WTC11 (cell line): ENCODE measurements around the gene KLHDC3. TPM values are rescaled to one million over a fixed set of nuclear protein-coding genes. Genes with fewer than 3 reads are reported as not detected.
A peak's percentile ranks its signal among the peaks of the same experiment; 100 is the strongest.

Experiments
- ATAC-seq: fragments of 200-7000 bp; cut with Tn5 transposase; 2 replicates; pipeline ENCODE4 v1.10.0; 2021; ENCODE audit warnings: mild to moderate bottlenecking, moderate library complexity
- CTCF ChIA-PET: fragments of 300-600 bp; sonication (Branson Sonifier 250); formaldehyde crosslinking; loops from one replicate; lab custom pipeline; 2021; ENCODE audit warnings: antibody characterized with exemption; lab: Charles Lee
- POLR2A ChIA-PET: fragments of 350-600 bp; sonication (Branson Sonifier 250); formaldehyde crosslinking; loops from one replicate; lab custom pipeline; 2021; ENCODE audit warnings: antibody characterized with exemption; lab: Charles Lee
- DNase-seq: peaks from one replicate; pipeline ENCODE4 v3.0.0; 2021; ENCODE audit warnings: low spot score
- H3K27ac Mint-ChIP-seq: 2 replicates; pipeline ENCODE4 v1.8.0; 2021; ENCODE audit warnings: mixed read lengths
- H3K27me3 Mint-ChIP-seq: 2 replicates; pipeline ENCODE4 v1.8.0; 2021; ENCODE audit warnings: low read depth, mild to moderate bottlenecking, moderate library complexity, mixed read lengths
- H3K36me3 Mint-ChIP-seq: 2 replicates; pipeline ENCODE4 v1.8.0; 2021; ENCODE audit warnings: mixed read lengths
- H3K4me1 Mint-ChIP-seq: 2 replicates; pipeline ENCODE4 v1.8.0; 2022; ENCODE audit warnings: mixed read lengths
- H3K4me3 Mint-ChIP-seq: 2 replicates; pipeline ENCODE4 v1.8.0; 2021; ENCODE audit warnings: mild to moderate bottlenecking, moderate library complexity, mixed read lengths
- H3K9me3 Mint-ChIP-seq: 2 replicates; pipeline ENCODE4 v1.8.0; 2021; ENCODE audit warnings: mixed read lengths
- AR ChIP-seq: fragments of 250-450 bp; sonication (Bioruptor Pico); IDR thresholded peaks from 2 replicates; pipeline ENCODE4 v1.9.0; 2021; ENCODE audit warnings: mild to moderate bottlenecking
- ATF2 ChIP-seq: sonication (generic); formaldehyde crosslinking; IDR thresholded peaks from 2 replicates; pipeline ENCODE4 v1.8.1; 2022; ENCODE audit warnings: low read depth, missing genetic modification reagents, borderline replicate concordance
- CDX4 ChIP-seq: fragments of 250-450 bp; sonication (Bioruptor Pico); IDR thresholded peaks from 2 replicates; pipeline ENCODE4 v1.9.0; 2021; ENCODE audit warnings: moderate library complexity, mild to moderate bottlenecking, inconsistent platforms, borderline replicate concordance
- ELF4 ChIP-seq: sonication (generic); formaldehyde crosslinking; IDR thresholded peaks from 2 replicates; pipeline ENCODE4 v1.8.1; 2022; ENCODE audit warnings: low read depth, mild to moderate bottlenecking, moderate library complexity, missing genetic modification reagents
- ERG ChIP-seq: fragments of 250-450 bp; sonication (Bioruptor Pico); IDR thresholded peaks from 2 replicates; pipeline ENCODE4 v1.8.0; 2021; ENCODE audit warnings: mild to moderate bottlenecking
- ETV6 ChIP-seq: sonication (generic); formaldehyde crosslinking; IDR thresholded peaks from 2 replicates; pipeline ENCODE4 v1.8.1; 2022; ENCODE audit warnings: mild to moderate bottlenecking, missing genetic modification reagents
- JAZF1 ChIP-seq: fragments of 250-450 bp; sonication (Bioruptor Pico); IDR thresholded peaks from 2 replicates; pipeline ENCODE4 v1.9.0; 2021; ENCODE audit warnings: moderate library complexity, mild to moderate bottlenecking, inconsistent platforms
- MLX ChIP-seq: sonication (generic); formaldehyde crosslinking; IDR thresholded peaks from 2 replicates; pipeline ENCODE4 v1.8.1; 2023; ENCODE audit warnings: mild to moderate bottlenecking, missing genetic modification reagents, moderate library complexity
- NFATC4 ChIP-seq: fragments of 250-450 bp; sonication (Bioruptor Pico); IDR thresholded peaks from 2 replicates; pipeline ENCODE4 v1.9.0; 2021; ENCODE audit warnings: mild to moderate bottlenecking
- NR2C2 ChIP-seq: sonication (generic); formaldehyde crosslinking; IDR thresholded peaks from 2 replicates; pipeline ENCODE4 v1.8.0; 2022; ENCODE audit warnings: mild to moderate bottlenecking, missing genetic modification reagents
- OVOL2 ChIP-seq: fragments of 250-450 bp; sonication (Bioruptor Pico); IDR thresholded peaks from 2 replicates; pipeline ENCODE4 v1.9.0; 2021; ENCODE audit warnings: mild to moderate bottlenecking, borderline replicate concordance
- SMAD3 ChIP-seq: sonication (generic); formaldehyde crosslinking; IDR thresholded peaks from 2 replicates; pipeline ENCODE4 v1.8.0; 2022; ENCODE audit warnings: missing genetic modification reagents, mild to moderate bottlenecking, borderline replicate concordance
- SOX15 ChIP-seq: fragments of 250-450 bp; sonication (Bioruptor Pico); IDR thresholded peaks from 2 replicates; pipeline ENCODE4 v1.9.0; 2021; ENCODE audit warnings: mild to moderate bottlenecking
- USF1 ChIP-seq: sonication (generic); formaldehyde crosslinking; IDR thresholded peaks from 2 replicates; pipeline ENCODE4 v1.8.0; 2022; ENCODE audit warnings: mild to moderate bottlenecking, missing genetic modification reagents
- ZNF138 ChIP-seq: sonication (generic); formaldehyde crosslinking; conservative IDR thresholded peaks from 2 replicates; pipeline ENCODE4 v1.8.1; 2022; ENCODE audit warnings: mild to moderate bottlenecking, moderate library complexity, missing genetic modification reagents
- ZNF232 ChIP-seq: sonication (generic); formaldehyde crosslinking; IDR thresholded peaks from 2 replicates; pipeline ENCODE4 v1.8.0; 2022; ENCODE audit warnings: mild to moderate bottlenecking, missing genetic modification reagents
- ZNF263 ChIP-seq: sonication (generic); formaldehyde crosslinking; IDR thresholded peaks from 2 replicates; pipeline ENCODE4 v1.8.1; 2022; ENCODE audit warnings: low read depth, mild to moderate bottlenecking, moderate library complexity, missing genetic modification reagents
- ZNF396 ChIP-seq: fragments of 250-450 bp; sonication (Bioruptor Pico); IDR thresholded peaks from 2 replicates; pipeline ENCODE4 v1.8.0; 2021; ENCODE audit warnings: mild to moderate bottlenecking, moderate library complexity, borderline replicate concordance
- ZNF416 ChIP-seq: fragments of 250-450 bp; sonication (Bioruptor Pico); IDR thresholded peaks from 2 replicates; pipeline ENCODE4 v1.9.0; 2021; ENCODE audit warnings: mild to moderate bottlenecking, inconsistent platforms
- ZNF532 ChIP-seq: fragments of 250-450 bp; sonication (Bioruptor Pico); IDR thresholded peaks from 2 replicates; pipeline ENCODE4 v1.9.0; 2021; ENCODE audit warnings: mild to moderate bottlenecking, borderline replicate concordance
- total RNA-seq: library from RNA; stranded (reverse); gene quantifications from 3 replicates; pipeline ENCODE4 v1.2.3, GENCODE V29; 2021
- TF ChIP-seq, protein P1 (sequence below): sonication (generic); formaldehyde crosslinking; conservative IDR thresholded peaks from 2 replicates; pipeline ENCODE4 v1.8.1; 2022; ENCODE audit warnings: mild to moderate bottlenecking, missing genetic modification reagents
- TF ChIP-seq, protein P2 (sequence below): sonication (generic); formaldehyde crosslinking; IDR thresholded peaks from 2 replicates; pipeline ENCODE4 v1.8.0; 2022; ENCODE audit warnings: mild to moderate bottlenecking, missing genetic modification reagents

Gene KLHDC3
- total RNA-seq, 1 experiment from 2014 or later = 172 TPM

- TF ChIP-seq ZNF263 = no peak
- no peak for TF ChIP-seq ZNF138 (CRISPR knock-in tag)
- no peak for TF ChIP-seq ZNF232 (CRISPR knock-in tag)
- no peak for TF ChIP-seq JAZF1 (CRISPR knock-in tag)
- TF ChIP-seq, protein P1, sequence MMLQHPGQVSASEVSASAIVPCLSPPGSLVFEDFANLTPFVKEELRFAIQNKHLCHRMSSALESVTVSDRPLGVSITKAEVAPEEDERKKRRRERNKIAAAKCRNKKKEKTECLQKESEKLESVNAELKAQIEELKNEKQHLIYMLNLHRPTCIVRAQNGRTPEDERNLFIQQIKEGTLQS (CRISPR knock-in tag) = no peak
Observed at GRCh38 chr6:43058531-43058930, 44.5 kb downstream of the KLHDC3 start (continued).

DNA sequence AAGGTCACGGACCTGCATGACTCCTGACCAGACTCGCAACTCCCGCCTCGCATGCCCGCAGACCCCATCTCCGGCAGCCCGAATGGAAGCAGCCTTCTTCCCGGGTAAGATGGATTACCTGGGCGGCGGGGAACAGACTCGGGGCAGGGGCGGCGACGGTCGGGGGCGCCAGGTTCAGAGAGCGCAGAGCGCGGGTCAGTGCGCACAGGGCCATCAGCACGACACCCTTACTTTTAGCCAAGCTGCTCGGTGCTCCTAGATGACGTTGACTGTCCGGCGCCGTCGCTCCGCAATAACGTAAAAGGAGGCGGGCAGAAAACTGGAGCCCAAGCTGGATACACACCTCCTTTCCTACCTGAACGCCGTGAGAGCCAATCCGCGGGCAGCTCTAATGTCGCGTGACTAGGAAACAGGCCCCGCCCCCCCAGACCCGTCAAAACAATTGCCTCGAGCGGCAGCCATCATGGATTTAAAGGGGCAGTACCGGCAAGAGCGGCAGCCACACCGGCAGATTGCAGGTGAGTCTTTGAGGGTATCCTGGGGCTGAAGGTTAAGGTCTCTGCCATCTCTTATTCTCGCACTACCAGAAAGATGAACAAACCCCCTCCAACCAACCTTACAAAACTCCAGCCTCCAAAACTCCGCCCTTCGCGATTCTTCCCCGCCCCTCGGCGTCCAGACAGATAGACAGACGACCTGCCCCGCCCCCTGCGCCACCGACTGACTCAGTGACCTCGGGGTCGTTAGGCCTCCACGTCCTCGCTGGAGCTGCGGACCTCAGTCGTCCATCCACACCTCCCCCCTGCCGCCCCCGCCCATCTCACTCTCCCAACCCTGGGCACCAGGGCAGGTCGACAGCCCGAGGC, 45.4 kb downstream of the KLHDC3 start, which contains the start of the genes KLC4 and MRPL2:
TSS of gene KLC4 (plus strand) at position 464 of the 866 bp plus-strand sequence. CDS start 1,705 bp downstream, outside the sequence.
TSS of gene MRPL2 (minus strand) at position 267 of the 866 bp plus-strand sequence. CDS start at position 214, 53 bp downstream.
- H3K27me3 Mint-ChIP-seq = no peaks in the 10 kb centered on the region
- peak within 1 kb of the TSS; percentile 91 for H3K4me3 Mint-ChIP-seq
- H3K9me3 Mint-ChIP-seq = no peaks in the 10 kb centered on the region
- peaks cover 21% of the 10 kb centered on the region for H3K4me1 Mint-ChIP-seq
- H3K36me3 Mint-ChIP-seq = peaks cover 21% of the 10 kb centered on the region
- ChIA-PET CTCF (interaction anchor here (0.8 to 3.3 kb wide), 9 partner anchors 17 to 169 kb away, joined by 3 to 24 read pairs (median 4); partner anchors contain the start of genes DNPH1, KLHDC3 and PTK7), POLR2A (interaction anchor here (0.6 to 1.5 kb wide), 18 partner anchors 14 to 302 kb away, joined by 3 to 9 read pairs (median 4); partner anchors contain the start of genes BICRAL, KLHDC3, MEA1 and PEX6)
- DNase-seq (peak; percentile 99), ATAC-seq (peak; percentile 94)
- H3K27ac Mint-ChIP-seq = peak within 1 kb of the TSS; percentile 99
- TF ChIP-seq OVOL2 (CRISPR knock-in tag) = no peak
- 0 out of 2 replicates have a peak, but pooled peaks have one; percentile 35 for TF ChIP-seq ETV6
- TF ChIP-seq ZNF532 = no peak
- 0 out of 2 replicates have a peak, but pooled peaks have one; percentile 19 for TF ChIP-seq SMAD3 (CRISPR knock-in tag)
- TF ChIP-seq USF1 (CRISPR knock-in tag) = peak; percentile 76; the same call in 1 of the 2 replicates
- TF ChIP-seq ELF4 (CRISPR knock-in tag) = no peak
- no peak for TF ChIP-seq NR2C2 (CRISPR knock-in tag)
- no peak for TF ChIP-seq ZNF416
- TF ChIP-seq CDX4 (CRISPR knock-in tag) = no peak
- TF ChIP-seq ERG (CRISPR knock-in tag) = no peak
- TF ChIP-seq JAZF1 (CRISPR knock-in tag) = no peak
- no peak for TF ChIP-seq ATF2 (CRISPR knock-in tag)
- no peak for TF ChIP-seq NFATC4 (CRISPR knock-in tag)
- no peak for TF ChIP-seq MLX (CRISPR knock-in tag)
- no peak for TF ChIP-seq SOX15 (CRISPR knock-in tag)
- TF ChIP-seq, protein P2, sequence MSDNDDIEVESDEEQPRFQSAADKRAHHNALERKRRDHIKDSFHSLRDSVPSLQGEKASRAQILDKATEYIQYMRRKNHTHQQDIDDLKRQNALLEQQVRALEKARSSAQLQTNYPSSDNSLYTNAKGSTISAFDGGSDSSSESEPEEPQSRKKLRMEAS (CRISPR knock-in tag) = peak; percentile 76
- TF ChIP-seq AR = no peak
- TF ChIP-seq ZNF396 (CRISPR knock-in tag) = no peak
